ENCODE data around the gene PCDH1. TPM values are rescaled to one million over a fixed set of nuclear protein-coding genes. Genes with fewer than 3 reads are reported as not detected.

The PCDH1 gene
- total and polyA plus RNA-seq, 2 of the 13 experiments (the other 11 are each of a cell fraction or from before 2014, with no cell fraction given): 0.11 to 0.83 TPM

- CTCF ChIA-PET (ENCODE audit: low intra/inter-chr PET ratio, low total read pairs): no interaction called here
- TF ChIP-seq BHLHE40 (IDR thresholded peaks at IDR 0.05; ENCODE audit: low read length): no peak
- TF ChIP-seq AKAP8 (CRISPR knock-in tag; IDR thresholded peaks at IDR 0.05): no peak
- TF ChIP-seq SNAPC5 (CRISPR knock-in tag; IDR thresholded peaks at IDR 0.05; ENCODE audit: borderline replicate concordance): no peak
- no peak for TF ChIP-seq SIN3A (IDR thresholded peaks at IDR 0.05; ENCODE audit: borderline replicate concordance, low read depth, low read length)
- no peak for TF ChIP-seq ZNF703 (CRISPR knock-in tag; IDR thresholded peaks at IDR 0.05; ENCODE audit: borderline replicate concordance)
- no peak for TF ChIP-seq FOXJ3 (CRISPR knock-in tag; IDR thresholded peaks at IDR 0.05; ENCODE audit: borderline replicate concordance)
- TF ChIP-seq MXI1 (IDR thresholded peaks at IDR 0.05; ENCODE audit: borderline replicate concordance, low read depth, low read length): no peak
- TF ChIP-seq KAT7 (CRISPR knock-in tag; IDR thresholded peaks at IDR 0.05; ENCODE audit: borderline replicate concordance): no peak
- no peak for TF ChIP-seq CBX5 (CRISPR knock-in tag; IDR thresholded peaks at IDR 0.05; ENCODE audit: borderline replicate concordance)
- TF ChIP-seq SRSF1 (optimal IDR thresholded peaks at IDR 0.05; ENCODE audit: low read depth, low read length): no peak
- no peak for TF ChIP-seq GATAD2A (CRISPR knock-in tag; IDR thresholded peaks at IDR 0.05)
- no peak for TF ChIP-seq ZNF770 (CRISPR knock-in tag; IDR thresholded peaks at IDR 0.05)
- TF ChIP-seq ZBTB44 (CRISPR knock-in tag; IDR thresholded peaks at IDR 0.05): no peak
- TF ChIP-seq ZNF264 (CRISPR knock-in tag; IDR thresholded peaks at IDR 0.05): no peak
- TF ChIP-seq ZNF687 (CRISPR knock-in tag; IDR thresholded peaks at IDR 0.05): no peak
- TF ChIP-seq ZNF674 (CRISPR knock-in tag; IDR thresholded peaks at IDR 0.05; ENCODE audit: low read depth): no peak
- TF ChIP-seq ARNTL (CRISPR knock-in tag; IDR thresholded peaks at IDR 0.05): no peak
- TF ChIP-seq GABPA (IDR thresholded peaks at IDR 0.05; ENCODE audit: low read depth, low read length): no peak
- no peak for TF ChIP-seq GABPA (CRISPR knock-in tag; IDR thresholded peaks at IDR 0.05; ENCODE audit: low read depth)
Observed at GRCh38 chr5:141840280-141840812, 37.9 kb downstream of the PCDH1 start.

More at GRCh38 chr5:141840280-141840812, 37.9 kb downstream of the PCDH1 start:
- POLR2A ChIA-PET: no interaction called here
- ATAC-seq (no peak), DNase-seq (ENCODE audit: low spot score) (no peak), FAIRE-seq (no peak)
- H3K9ac ChIP-seq (ENCODE audit: insufficient read depth, low read depth, low read length): no peak overlapping the region
- peaks cover 2 to 45% of the 10 kb centered on the region in 2 experiments; a peak in 4 of 5 replicates for H3K27me3 ChIP-seq (ENCODE audit: control insufficient read depth in 1 of 2, insufficient read depth in 2 of 2, low read length in 2 of 2)
- H3K4me2 ChIP-seq (ENCODE audit: low read depth, low read length): no peak overlapping the region
- 0% methylated on average over 2 of the region's 3 CpGs for WGBS (ENCODE audit: low lambda C conversion rate)
- no peaks in the 10 kb centered on the region for H4K20me1 ChIP-seq (ENCODE audit: insufficient read depth, low read length)
- in situ Hi-C loops (cut with HindIII; ENCODE audit: extremely low pct_ligation_motif_present, low pct_unique_long_range_greater_than_20kb) (no loop called here), intact Hi-C loops (cut with micrococcal nuclease; ENCODE audit: unreplicated experiment) (no loop called here)
- H3K4me3 ChIP-seq (replicated peaks in 1 of 3; ENCODE audit: insufficient read depth in 1 of 3, low read depth in 2 of 3, low read length in 3 of 3): no peak overlapping the region
- no peaks in the 10 kb centered on the region for H3K79me2 ChIP-seq (ENCODE audit: insufficient read depth, low read length)
- no peak overlapping the region for H3K27ac ChIP-seq (ENCODE audit: extremely low read length, insufficient read depth, low read length)
- no peaks in the 10 kb centered on the region for H3K36me3 ChIP-seq (replicated peaks in 1 of 2; ENCODE audit: control insufficient read depth in 1 of 2, insufficient read depth in 2 of 2, low read length in 2 of 2)
- H3K4me1 ChIP-seq (ENCODE audit: insufficient read depth, low read length): peaks cover 22% of the 10 kb centered on the region
- BruUV-seq (replicated peaks): no TSS peak
- no peaks in the 10 kb centered on the region for H3K9me3 ChIP-seq (ENCODE audit: low read length)
- no peak overlapping the region for H2AFZ ChIP-seq (ENCODE audit: low read length)
